ENCODE measurements around the gene MALRD1.
"Not testable (repeated sequence)": the region's sequence is repeated elsewhere in the genome, so short reads cannot be mapped to it uniquely, and the experiment has no call there.

MALRD1 gene

GRCh38 chr10:19499291-19499770, 450.7 kb downstream of the MALRD1 start:
- DNase-seq: no peak

DNA sequence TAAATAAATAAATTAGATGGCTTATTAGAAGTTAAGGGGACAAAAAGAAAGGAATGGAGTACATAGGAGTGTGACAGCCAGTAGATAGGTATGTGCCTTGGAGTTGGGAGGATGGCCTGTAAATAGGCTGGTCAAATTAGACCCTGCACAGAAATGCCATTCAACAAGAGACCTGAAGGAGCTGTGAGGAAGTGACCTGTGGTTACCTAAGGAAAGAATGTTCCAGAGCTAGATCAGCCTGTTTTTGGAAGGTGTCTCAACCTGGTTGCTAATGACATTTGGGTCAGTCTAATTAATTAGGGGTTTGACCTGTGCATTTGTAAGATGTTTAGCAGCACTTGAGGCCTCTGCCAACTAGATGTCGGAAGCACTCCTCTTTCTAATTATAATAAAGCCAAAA, 452.4 kb downstream of the MALRD1 start:
- no peak for DNase-seq

GRCh38 chr10:19505320-19506312, 457.0 kb downstream of the MALRD1 start:
- DNase-seq: no peak

DNA sequence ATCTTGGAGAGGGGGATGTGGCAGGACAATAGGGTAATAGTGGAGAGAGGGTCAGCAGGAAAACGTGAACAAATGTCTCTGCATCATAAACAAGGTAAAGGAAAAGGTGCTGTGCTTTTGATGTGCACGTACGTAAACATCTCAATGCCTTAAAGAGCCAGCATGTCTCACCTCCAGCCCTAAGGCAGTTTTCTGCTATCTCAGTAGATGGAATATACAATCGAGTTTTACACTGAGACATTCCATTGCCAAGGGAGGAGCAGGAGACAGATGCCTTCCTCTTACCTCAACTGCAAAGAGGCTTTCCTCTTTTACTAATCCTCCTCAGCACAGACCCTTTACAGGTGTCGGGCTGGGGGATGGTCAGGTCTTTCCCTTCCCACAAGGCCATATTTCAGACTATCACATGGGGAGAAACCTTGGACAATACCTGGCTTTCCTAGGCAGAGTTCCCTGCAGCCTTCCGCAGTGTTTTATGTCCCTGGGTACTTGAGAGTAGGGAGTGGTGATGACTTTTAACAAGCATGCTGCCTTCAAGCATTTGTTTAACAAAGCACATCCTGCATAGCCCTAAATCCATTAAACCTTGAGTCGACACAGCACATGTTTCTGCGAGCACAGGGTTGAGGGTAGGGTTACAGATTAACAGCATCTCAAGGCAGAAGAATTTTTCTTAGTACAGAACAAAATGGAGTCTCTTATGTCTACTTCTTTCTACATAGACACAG, 461.6 kb downstream of the MALRD1 start:
- DNase-seq: not testable (repeated sequence)

GRCh38 chr10:19518109-19518508, 469.5 kb downstream of the MALRD1 start:
- DNase-seq: no peak

- DNase-seq: no peak
These were observed 470.0 kb downstream of the MALRD1 start for GRCh38 chr10:19518632-19519031.

DNA sequence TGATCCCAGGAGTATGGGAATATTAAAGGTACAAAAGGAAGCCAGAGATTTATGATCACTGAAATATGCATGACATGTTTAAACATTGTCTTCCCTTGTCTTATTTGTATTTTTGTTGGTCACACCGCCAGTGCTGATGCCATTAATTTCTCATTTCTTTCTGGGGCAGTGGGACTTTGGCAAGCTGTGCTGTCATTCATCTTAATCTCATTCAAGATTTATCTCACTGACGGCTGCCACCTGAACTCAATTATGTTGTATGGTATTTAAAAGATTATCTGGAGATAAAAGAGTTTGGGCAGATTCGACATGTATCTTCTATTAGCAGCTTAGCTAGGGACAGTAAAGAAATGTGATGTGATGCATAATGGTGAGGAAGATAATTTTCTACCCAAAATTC, 482.7 kb downstream of the MALRD1 start:
- DNase-seq: no peak

GRCh38 chr10:19532411-19532810, 483.8 kb downstream of the MALRD1 start:
- no peak for DNase-seq

- no peak for DNase-seq
These were observed 492.7 kb downstream of the MALRD1 start for GRCh38 chr10:19541299-19541698.

GRCh38 chr10:19546224-19546623, 497.6 kb downstream of the MALRD1 start:
- DNase-seq: no peak

DNA sequence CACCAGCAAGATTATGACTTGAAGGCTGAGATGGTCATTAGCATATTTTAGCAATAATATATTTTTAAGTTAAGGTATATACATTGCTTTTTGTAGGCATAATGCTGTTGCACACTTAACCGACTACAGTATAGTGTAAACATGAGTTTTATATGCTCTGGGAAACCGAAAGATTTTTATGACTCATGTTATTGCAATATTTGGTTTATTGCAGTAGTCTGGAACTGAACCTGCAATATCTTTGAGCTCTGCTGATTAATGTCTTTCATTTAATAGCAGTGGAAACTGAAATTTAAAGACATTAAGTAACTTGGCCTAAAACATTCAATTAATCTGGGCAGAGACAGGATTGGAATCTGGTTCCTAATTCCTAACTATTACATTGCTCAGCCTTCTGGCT, 500.9 kb downstream of the MALRD1 start:
- DNase-seq: no peak

- no peak for DNase-seq
These were observed 508.1 kb downstream of the MALRD1 start for GRCh38 chr10:19556666-19557065.

DNA sequence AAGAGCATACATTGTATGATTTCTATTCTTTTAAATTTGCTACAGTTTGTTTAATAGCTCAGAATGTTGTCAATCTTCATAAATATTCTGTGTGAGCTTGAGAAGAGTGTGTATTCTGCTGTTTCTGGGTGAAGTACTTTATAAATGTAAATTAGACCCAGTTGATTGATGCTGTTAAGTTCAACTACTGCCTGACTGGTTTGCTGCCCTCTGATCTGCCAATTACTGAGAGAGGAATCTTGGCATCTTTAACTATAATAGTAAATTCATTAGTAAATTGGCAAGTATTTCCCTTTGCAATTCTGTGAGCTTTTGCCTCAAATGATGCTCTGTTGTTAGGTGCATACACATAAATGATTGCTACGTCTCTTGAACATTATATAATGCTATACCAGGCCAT, 512.6 kb downstream of the MALRD1 start:
- no peak for DNase-seq

- no peak for DNase-seq
These were observed 515.0 kb downstream of the MALRD1 start for GRCh38 chr10:19563388-19564141.

DNA sequence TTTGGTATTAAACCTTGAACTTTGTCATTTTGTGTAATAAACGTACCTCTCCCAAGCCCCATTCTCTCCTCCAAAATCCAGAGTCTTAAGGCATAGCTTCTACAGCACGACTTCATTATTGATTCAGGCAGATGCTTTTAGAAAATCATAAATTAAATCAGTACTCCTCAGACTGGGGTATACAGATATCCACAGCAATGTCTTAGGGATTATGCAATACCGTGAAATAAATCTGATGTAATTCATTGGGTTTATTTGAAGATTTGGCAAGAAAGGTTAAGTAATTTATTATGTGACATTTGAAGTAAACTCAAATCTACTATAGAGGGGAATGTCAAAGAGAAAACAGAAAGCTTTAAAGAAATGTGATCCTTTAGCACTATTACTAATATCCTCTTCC, 521.5 kb downstream of the MALRD1 start:
- DNase-seq: no peak

- DNase-seq: no peak
These were observed 522.4 kb downstream of the MALRD1 start for GRCh38 chr10:19570991-19571390.

DNA sequence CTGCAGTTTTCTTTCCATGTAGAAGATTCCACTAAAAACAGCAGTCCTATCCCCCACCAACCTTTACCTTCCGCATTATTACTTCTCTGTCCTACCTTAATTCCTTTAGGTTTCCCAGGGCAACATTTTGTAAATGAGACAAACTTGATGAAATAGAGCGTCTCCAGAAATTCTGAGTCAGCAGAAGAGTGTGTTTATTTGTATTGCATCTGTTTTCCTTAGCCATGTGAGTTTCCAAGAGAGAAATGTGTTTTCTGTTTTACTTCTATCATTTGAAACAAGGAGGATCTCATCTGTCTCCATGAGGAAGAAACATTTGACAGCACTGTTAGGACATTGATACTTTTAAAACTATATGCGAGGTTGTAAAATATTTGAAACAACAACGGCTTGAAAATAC, 523.5 kb downstream of the MALRD1 start:
- DNase-seq: no peak

GRCh38 chr10:19576576-19576975, 528.0 kb downstream of the MALRD1 start:
- DNase-seq: no peak

- no peak for DNase-seq
These were observed 528.8 kb downstream of the MALRD1 start for GRCh38 chr10:19577381-19577780.

DNA sequence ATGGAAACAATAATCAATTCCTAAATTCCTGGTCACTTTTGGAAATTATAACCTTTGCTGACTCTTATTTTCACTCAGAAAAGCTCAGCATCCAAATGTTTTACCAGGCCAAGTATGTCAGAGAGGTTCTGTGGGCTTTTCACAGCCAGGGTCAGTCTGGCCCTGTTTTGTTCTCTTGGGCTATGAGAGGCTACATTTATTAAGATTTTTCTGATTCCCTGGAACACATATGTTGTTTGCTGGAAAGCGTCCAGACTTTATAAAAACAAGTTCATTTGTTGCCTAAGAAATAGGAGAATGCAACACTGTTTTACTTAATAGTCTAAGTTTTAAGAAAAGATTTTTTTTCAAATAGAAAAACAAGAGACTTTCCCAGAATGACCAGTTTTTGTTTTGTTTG, 529.2 kb downstream of the MALRD1 start:
- no peak for DNase-seq

GRCh38 chr10:19578571-19578970, 530.0 kb downstream of the MALRD1 start:
- DNase-seq: no peak

GRCh38 chr10:19579761-19580545, 531.4 kb downstream of the MALRD1 start:
- no peak for DNase-seq
